Measurements from ENCODE around the gene TPD52L2. TPM values are rescaled to one million over a fixed set of nuclear protein-coding genes. Genes with fewer than 3 reads are reported as not detected.
"Not testable (repeated sequence)": the region's sequence is repeated elsewhere in the genome, so short reads cannot be mapped to it uniquely, and the experiment has no call there.

The TPD52L2 gene
- polyA plus RNA-seq, 3 donors: 137 to 167 (median 144) TPM

GRCh38 chr20:63868264-63868663 is 3.2 kb downstream of the TPD52L2 start:
- H3K4me1 Mint-ChIP-seq: peaks cover 50% of the 10 kb centered on the region
- no peak overlapping the region for H2AFZ ChIP-seq (ENCODE audit: insufficient read depth, low read depth, low read length, poor library complexity, severe bottlenecking)
- H3K4me3 ChIP-seq (replicated peaks in 1 of 3; ENCODE audit: low read depth in 2 of 3, low read length in 3 of 3): no peak overlapping the region
- H3K4me1 ChIP-seq (ENCODE audit: control insufficient read depth in 1 of 2, insufficient read depth in 2 of 2, low read length in 2 of 2): peaks cover 47 to 70% of the 10 kb centered on the region in 2 donors
- peaks cover 35 to 43% of the 10 kb centered on the region in 2 donors for H3K36me3 ChIP-seq (replicated peaks in 1 of 2; ENCODE audit: control insufficient read depth in 1 of 2, insufficient read depth in 2 of 2, low read length in 2 of 2)
- H3K27me3 ChIP-seq (ENCODE audit: control insufficient read depth in 2 of 2, insufficient read depth in 2 of 2, low read length in 2 of 2): no peaks in the 10 kb centered on the region
- H3K9me3 ChIP-seq (replicated peaks in 1 of 2; ENCODE audit: control insufficient read depth in 1 of 2, insufficient read depth in 1 of 2, low read length in 2 of 2): no peaks in the 10 kb centered on the region
- H3K4me2 ChIP-seq (replicated peaks; ENCODE audit: extremely low read depth, low read length, poor library complexity, severe bottlenecking): no peak overlapping the region
- H3K27ac ChIP-seq (ENCODE audit: low read depth in 1 of 2, low read length in 2 of 2): peak overlapping the region in 1 of 2 donors; percentile 26
- no peak for TF ChIP-seq CTCF (IDR thresholded peaks at IDR 0.05)
- H3K9ac ChIP-seq (ENCODE audit: insufficient read depth, low read length, poor library complexity, severe bottlenecking): no peak overlapping the region
- peak overlapping the region in 4 of 7 donors; percentile 21 to 63 (median 48) for H3K27ac Mint-ChIP-seq
- H3K36me3 Mint-ChIP-seq: peaks cover 45 to 69% of the 10 kb centered on the region in 2 donors
- H3K27me3 Mint-ChIP-seq (ENCODE audit: low read depth in 3 of 3): peaks cover 0 to 2% (median 0%) of the 10 kb centered on the region in 3 donors
- DNase-seq: no peak
- peaks cover 16% of the 10 kb centered on the region for H4K20me1 ChIP-seq (ENCODE audit: insufficient read depth, low read length)
- intact Hi-C loops (cut with micrococcal nuclease): loop anchor here (5.0 to 10.0 kb wide), 2 partner anchors 34 to 333 kb away; partner anchors contain the start of gene PTK6 (in 1 of the 2)
- WGBS (ENCODE audit: insufficient coverage): 97% methylated on average over 4 of the region's 5 CpGs
- H3K9me3 Mint-ChIP-seq: no peaks in the 10 kb centered on the region
- peaks cover 80% of the 10 kb centered on the region for H3K79me2 ChIP-seq (ENCODE audit: insufficient read depth, low read length)
- H3K4me3 Mint-ChIP-seq: no peak overlapping the region

GRCh38 chr20:63873477-63873971 is 8.5 kb downstream of the TPD52L2 start:
- WGBS (ENCODE audit: insufficient coverage): 19% methylated on average over 13 of the region's 14 CpGs
- TF ChIP-seq CTCF (IDR thresholded peaks at IDR 0.05): no peak
- H3K4me3 Mint-ChIP-seq: peak overlapping the region; percentile 71 to 78
- peaks cover 75 to 96% of the 10 kb centered on the region in 2 donors for H3K36me3 Mint-ChIP-seq
- Histone ChIP-seq H3K79me2 (ENCODE audit: insufficient read depth, low read length) (peaks cover 82% of the 10 kb centered on the region), H3K4me3 (replicated peaks in 1 of 3; ENCODE audit: low read depth in 2 of 3, low read length in 3 of 3) (peak overlapping the region in 1 of 3 experiments; percentile 60), H3K9me3 (replicated peaks in 1 of 2; ENCODE audit: control insufficient read depth in 1 of 2, insufficient read depth in 1 of 2, low read length in 2 of 2) (no peaks in the 10 kb centered on the region), H3K4me1 (ENCODE audit: control insufficient read depth in 1 of 2, insufficient read depth in 2 of 2, low read length in 2 of 2) (peaks cover 41 to 65% of the 10 kb centered on the region in 2 donors), H3K27me3 (ENCODE audit: control insufficient read depth in 2 of 2, insufficient read depth in 2 of 2, low read length in 2 of 2) (no peaks in the 10 kb centered on the region), H4K20me1 (ENCODE audit: insufficient read depth, low read length) (peaks cover 40% of the 10 kb centered on the region), H2AFZ (ENCODE audit: insufficient read depth, low read depth, low read length, poor library complexity, severe bottlenecking) (no peak overlapping the region), H3K36me3 (replicated peaks in 1 of 2; ENCODE audit: control insufficient read depth in 1 of 2, insufficient read depth in 2 of 2, low read length in 2 of 2) (peaks cover 68 to 78% of the 10 kb centered on the region in 2 donors), H3K9ac (ENCODE audit: insufficient read depth, low read length, poor library complexity, severe bottlenecking) (peak overlapping the region; percentile 81), H3K27ac (ENCODE audit: low read depth in 1 of 2, low read length in 2 of 2) (peak overlapping the region; percentile 99 to 100), H3K4me2 (replicated peaks; ENCODE audit: extremely low read depth, low read length, poor library complexity, severe bottlenecking) (peak overlapping the region; percentile 49)
- intact Hi-C loops (cut with micrococcal nuclease): loop anchor here (1.0 kb wide), 3 partner anchors 8 to 23 kb away; partner anchors contain the start of gene TPD52L2 (in 1 of the 2)
- peak overlapping the region; percentile 97 to 100 (median 99) for H3K27ac Mint-ChIP-seq
- no peaks in the 10 kb centered on the region for H3K9me3 Mint-ChIP-seq
- peaks cover 56% of the 10 kb centered on the region for H3K4me1 Mint-ChIP-seq
- H3K27me3 Mint-ChIP-seq (ENCODE audit: low read depth in 3 of 3): peaks cover 0 to 3% (median 0%) of the 10 kb centered on the region in 3 donors
- DNase-seq: peak; percentile 97 to 99 (median 99)

- WGBS (ENCODE audit: insufficient coverage): 11% methylated on average over 5 of the region's 7 CpGs
- H3K79me2 ChIP-seq (ENCODE audit: insufficient read depth, low read length): peaks cover 82% of the 10 kb centered on the region
- intact Hi-C loops (cut with micrococcal nuclease): not testable (repeated sequence)
These were observed 9.2 kb downstream of the TPD52L2 start for GRCh38 chr20:63874241-63874640.

More at GRCh38 chr20:63874241-63874640, 9.2 kb downstream of the TPD52L2 start:
- H3K4me2 ChIP-seq (replicated peaks; ENCODE audit: extremely low read depth, low read length, poor library complexity, severe bottlenecking): peak overlapping the region; percentile 35
- Mint-ChIP-seq H3K27ac (peak overlapping the region; percentile 97 to 100 (median 99)), H3K4me1 (peaks cover 59% of the 10 kb centered on the region), H3K4me3 (peak overlapping the region; percentile 71 to 78), H3K36me3 (peaks cover 71 to 96% of the 10 kb centered on the region in 2 donors)
- peaks cover 68 to 78% of the 10 kb centered on the region in 2 donors for H3K36me3 ChIP-seq (replicated peaks in 1 of 2; ENCODE audit: control insufficient read depth in 1 of 2, insufficient read depth in 2 of 2, low read length in 2 of 2)
- H3K9ac ChIP-seq (ENCODE audit: insufficient read depth, low read length, poor library complexity, severe bottlenecking): peak overlapping the region; percentile 81
- not testable (repeated sequence) for H3K9me3 Mint-ChIP-seq; H3K27me3 Mint-ChIP-seq (ENCODE audit: low read depth in 3 of 3); H3K27me3 ChIP-seq (ENCODE audit: control insufficient read depth in 2 of 2, insufficient read depth in 2 of 2, low read length in 2 of 2); H3K9me3 ChIP-seq (replicated peaks in 1 of 2; ENCODE audit: control insufficient read depth in 1 of 2, insufficient read depth in 1 of 2, low read length in 2 of 2); H2AFZ ChIP-seq (ENCODE audit: insufficient read depth, low read depth, low read length, poor library complexity, severe bottlenecking)
- peaks cover 41 to 64% of the 10 kb centered on the region in 2 donors for H3K4me1 ChIP-seq (ENCODE audit: control insufficient read depth in 1 of 2, insufficient read depth in 2 of 2, low read length in 2 of 2)
- peak overlapping the region in 1 of 3 experiments; percentile 13 for H3K4me3 ChIP-seq (replicated peaks in 1 of 3; ENCODE audit: low read depth in 2 of 3, low read length in 3 of 3)
- peak; percentile 86 to 95 (median 87) for DNase-seq
- H3K27ac ChIP-seq (ENCODE audit: low read depth in 1 of 2, low read length in 2 of 2): peak overlapping the region; percentile 99 to 100
- peaks cover 46% of the 10 kb centered on the region for H4K20me1 ChIP-seq (ENCODE audit: insufficient read depth, low read length)
